AG09309 (cell line): ENCODE measurements around the gene PLA2G4B.

Experiments used
- DNase-seq: peaks from one replicate; pipeline ENCODE4 v3.0.0-alpha.2; 2010; ENCODE audit warnings: low read depth
- H3K4me3 ChIP-seq: 2 replicates; pipeline ENCODE4 v1.5.1; 2011; ENCODE audit warnings: mild to moderate bottlenecking, low read depth, low read length, moderate library complexity; ENCODE audit not compliant: control insufficient read depth
- CTCF ChIP-seq: IDR thresholded peaks from 2 replicates; pipeline ENCODE4 v1.5.1; 2011; ENCODE audit warnings: mild to moderate bottlenecking, low read depth, low read length, inconsistent platforms; ENCODE audit not compliant: insufficient read depth, control insufficient read depth; ENCODE audit errors: missing control alignments

The PLA2G4B gene

GRCh38 chr15:41821831-41822230 lies 16.8 kb upstream of the PLA2G4B start:
- TF ChIP-seq CTCF, result no peak

GRCh38 chr15:41822471-41822870 lies 16.2 kb upstream of the PLA2G4B start:
- DNase-seq, result no peak
- no peak overlapping the region for H3K4me3 ChIP-seq
- no peak for TF ChIP-seq CTCF

More at GRCh38 chr15:41821831-41822230, 16.8 kb upstream of the PLA2G4B start:
- no peak overlapping the region for H3K4me3 ChIP-seq
- no peak for DNase-seq

- DNase-seq, result no peak
- H3K4me3 ChIP-seq, result no peak overlapping the region
- no peak for TF ChIP-seq CTCF
Observed at GRCh38 chr15:41822957-41823356, 15.7 kb upstream of the PLA2G4B start.

GRCh38 chr15:41823502-41823901 lies 15.1 kb upstream of the PLA2G4B start:
- H3K4me3 ChIP-seq, result no peak overlapping the region
- DNase-seq, result no peak
- no peak for TF ChIP-seq CTCF

- no peak for TF ChIP-seq CTCF
- H3K4me3 ChIP-seq, result no peak overlapping the region
- DNase-seq, result no peak
Observed at GRCh38 chr15:41824062-41824745, 14.4 kb upstream of the PLA2G4B start.

- no peak for TF ChIP-seq CTCF
- no peak overlapping the region for H3K4me3 ChIP-seq
- DNase-seq, result no peak
Observed at GRCh38 chr15:41825145-41825544, 13.5 kb upstream of the PLA2G4B start.
